Measurements from ENCODE around the gene FBXW2. TPM values are rescaled to one million over a fixed set of nuclear protein-coding genes. Genes with fewer than 3 reads are reported as not detected.
"Not testable (repeated sequence)": the region's sequence is repeated elsewhere in the genome, so short reads cannot be mapped to it uniquely, and the experiment has no call there.

The FBXW2 gene
- total RNA-seq, 1 donor: 41.5 TPM

- H3K4me3 ChIP-seq (ENCODE audit: low read depth, low read length): no peak overlapping the region
- no peak for TF ChIP-seq CTCF (IDR thresholded peaks at IDR 0.05; ENCODE audit: insufficient read depth, low read depth, low read length)
- DNase-seq (ENCODE audit: low read depth): no peak
These were observed 14.6 kb upstream of the FBXW2 start for GRCh38 chr9:120807607-120808379.

- not testable (repeated sequence) for H3K4me3 ChIP-seq (ENCODE audit: low read depth, low read length); DNase-seq (ENCODE audit: low read depth)
These were observed 11.7 kb upstream of the FBXW2 start for GRCh38 chr9:120804784-120805363.

GRCh38 chr9:120801441-120801840 lies 8.2 kb upstream of the FBXW2 start:
- H3K4me3 ChIP-seq (ENCODE audit: low read depth, low read length): no peak overlapping the region
- no peak for TF ChIP-seq CTCF (IDR thresholded peaks at IDR 0.05; ENCODE audit: insufficient read depth, low read depth, low read length)
- DNase-seq (ENCODE audit: low read depth): no peak

GRCh38 chr9:120791161-120791560 lies 2.1 kb downstream of the FBXW2 start:
- TF ChIP-seq CTCF (IDR thresholded peaks at IDR 0.05; ENCODE audit: insufficient read depth, low read depth, low read length): no peak
- no peak for DNase-seq (ENCODE audit: low read depth)
- no peak overlapping the region for H3K4me3 ChIP-seq (ENCODE audit: low read depth, low read length)

GRCh38 chr9:120787933-120788332 lies 5.3 kb downstream of the FBXW2 start:
- no peak for TF ChIP-seq CTCF (IDR thresholded peaks at IDR 0.05; ENCODE audit: insufficient read depth, low read depth, low read length)
- DNase-seq (ENCODE audit: low read depth): no peak
- no peak overlapping the region for H3K4me3 ChIP-seq (ENCODE audit: low read depth, low read length)

- no peak overlapping the region for H3K4me3 ChIP-seq (ENCODE audit: low read depth, low read length)
- no peak for TF ChIP-seq CTCF (IDR thresholded peaks at IDR 0.05; ENCODE audit: insufficient read depth, low read depth, low read length)
These were observed 9.6 kb downstream of the FBXW2 start for GRCh38 chr9:120783602-120784047.

GRCh38 chr9:120781236-120781635 lies 12.0 kb downstream of the FBXW2 start:
- no peak for TF ChIP-seq CTCF (IDR thresholded peaks at IDR 0.05; ENCODE audit: insufficient read depth, low read depth, low read length)
- no peak overlapping the region for H3K4me3 ChIP-seq (ENCODE audit: low read depth, low read length)
- no peak for DNase-seq (ENCODE audit: low read depth)

More at GRCh38 chr9:120783602-120784047, 9.6 kb downstream of the FBXW2 start:
- DNase-seq (ENCODE audit: low read depth): peak; percentile 96
